ENCODE data around the gene TSNAX. TPM values are rescaled to one million over a fixed set of nuclear protein-coding genes. Genes with fewer than 3 reads are reported as not detected.

Gene TSNAX
- total and polyA plus RNA-seq, 9 of the 15 experiments (the other 6 are each of a cell fraction or from before 2014, with no cell fraction given): 33.8 to 102 (median 61.2) TPM

DNA sequence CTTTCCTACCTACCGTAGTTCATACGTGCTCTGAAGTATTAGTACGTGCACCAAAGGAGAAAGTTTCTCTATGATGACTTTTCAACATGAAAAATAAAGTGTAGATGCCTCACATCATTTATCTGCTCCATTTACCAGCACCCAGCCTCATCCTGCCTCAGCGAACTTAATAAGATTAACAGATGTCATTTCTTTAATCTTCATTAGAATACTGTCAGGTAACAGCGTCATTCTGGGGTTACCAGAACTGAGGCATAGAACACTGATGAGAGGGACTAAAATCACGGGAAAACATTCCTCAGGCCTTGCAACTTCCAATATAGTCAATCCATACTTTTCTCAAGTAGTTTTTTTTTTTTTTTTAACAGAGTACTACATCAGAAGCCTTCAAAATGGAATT lies 54.9 kb downstream of the TSNAX start (continued):
- TF ChIP-seq, protein P1, sequence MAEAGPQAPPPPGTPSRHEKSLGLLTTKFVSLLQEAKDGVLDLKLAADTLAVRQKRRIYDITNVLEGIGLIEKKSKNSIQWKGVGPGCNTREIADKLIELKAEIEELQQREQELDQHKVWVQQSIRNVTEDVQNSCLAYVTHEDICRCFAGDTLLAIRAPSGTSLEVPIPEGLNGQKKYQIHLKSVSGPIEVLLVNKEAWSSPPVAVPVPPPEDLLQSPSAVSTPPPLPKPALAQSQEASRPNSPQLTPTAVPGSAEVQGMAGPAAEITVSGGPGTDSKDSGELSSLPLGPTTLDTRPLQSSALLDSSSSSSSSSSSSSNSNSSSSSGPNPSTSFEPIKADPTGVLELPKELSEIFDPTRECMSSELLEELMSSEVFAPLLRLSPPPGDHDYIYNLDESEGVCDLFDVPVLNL (CRISPR knock-in tag; IDR thresholded peaks at IDR 0.05; ENCODE audit: low read depth): no peak
- TF ChIP-seq, protein P2, sequence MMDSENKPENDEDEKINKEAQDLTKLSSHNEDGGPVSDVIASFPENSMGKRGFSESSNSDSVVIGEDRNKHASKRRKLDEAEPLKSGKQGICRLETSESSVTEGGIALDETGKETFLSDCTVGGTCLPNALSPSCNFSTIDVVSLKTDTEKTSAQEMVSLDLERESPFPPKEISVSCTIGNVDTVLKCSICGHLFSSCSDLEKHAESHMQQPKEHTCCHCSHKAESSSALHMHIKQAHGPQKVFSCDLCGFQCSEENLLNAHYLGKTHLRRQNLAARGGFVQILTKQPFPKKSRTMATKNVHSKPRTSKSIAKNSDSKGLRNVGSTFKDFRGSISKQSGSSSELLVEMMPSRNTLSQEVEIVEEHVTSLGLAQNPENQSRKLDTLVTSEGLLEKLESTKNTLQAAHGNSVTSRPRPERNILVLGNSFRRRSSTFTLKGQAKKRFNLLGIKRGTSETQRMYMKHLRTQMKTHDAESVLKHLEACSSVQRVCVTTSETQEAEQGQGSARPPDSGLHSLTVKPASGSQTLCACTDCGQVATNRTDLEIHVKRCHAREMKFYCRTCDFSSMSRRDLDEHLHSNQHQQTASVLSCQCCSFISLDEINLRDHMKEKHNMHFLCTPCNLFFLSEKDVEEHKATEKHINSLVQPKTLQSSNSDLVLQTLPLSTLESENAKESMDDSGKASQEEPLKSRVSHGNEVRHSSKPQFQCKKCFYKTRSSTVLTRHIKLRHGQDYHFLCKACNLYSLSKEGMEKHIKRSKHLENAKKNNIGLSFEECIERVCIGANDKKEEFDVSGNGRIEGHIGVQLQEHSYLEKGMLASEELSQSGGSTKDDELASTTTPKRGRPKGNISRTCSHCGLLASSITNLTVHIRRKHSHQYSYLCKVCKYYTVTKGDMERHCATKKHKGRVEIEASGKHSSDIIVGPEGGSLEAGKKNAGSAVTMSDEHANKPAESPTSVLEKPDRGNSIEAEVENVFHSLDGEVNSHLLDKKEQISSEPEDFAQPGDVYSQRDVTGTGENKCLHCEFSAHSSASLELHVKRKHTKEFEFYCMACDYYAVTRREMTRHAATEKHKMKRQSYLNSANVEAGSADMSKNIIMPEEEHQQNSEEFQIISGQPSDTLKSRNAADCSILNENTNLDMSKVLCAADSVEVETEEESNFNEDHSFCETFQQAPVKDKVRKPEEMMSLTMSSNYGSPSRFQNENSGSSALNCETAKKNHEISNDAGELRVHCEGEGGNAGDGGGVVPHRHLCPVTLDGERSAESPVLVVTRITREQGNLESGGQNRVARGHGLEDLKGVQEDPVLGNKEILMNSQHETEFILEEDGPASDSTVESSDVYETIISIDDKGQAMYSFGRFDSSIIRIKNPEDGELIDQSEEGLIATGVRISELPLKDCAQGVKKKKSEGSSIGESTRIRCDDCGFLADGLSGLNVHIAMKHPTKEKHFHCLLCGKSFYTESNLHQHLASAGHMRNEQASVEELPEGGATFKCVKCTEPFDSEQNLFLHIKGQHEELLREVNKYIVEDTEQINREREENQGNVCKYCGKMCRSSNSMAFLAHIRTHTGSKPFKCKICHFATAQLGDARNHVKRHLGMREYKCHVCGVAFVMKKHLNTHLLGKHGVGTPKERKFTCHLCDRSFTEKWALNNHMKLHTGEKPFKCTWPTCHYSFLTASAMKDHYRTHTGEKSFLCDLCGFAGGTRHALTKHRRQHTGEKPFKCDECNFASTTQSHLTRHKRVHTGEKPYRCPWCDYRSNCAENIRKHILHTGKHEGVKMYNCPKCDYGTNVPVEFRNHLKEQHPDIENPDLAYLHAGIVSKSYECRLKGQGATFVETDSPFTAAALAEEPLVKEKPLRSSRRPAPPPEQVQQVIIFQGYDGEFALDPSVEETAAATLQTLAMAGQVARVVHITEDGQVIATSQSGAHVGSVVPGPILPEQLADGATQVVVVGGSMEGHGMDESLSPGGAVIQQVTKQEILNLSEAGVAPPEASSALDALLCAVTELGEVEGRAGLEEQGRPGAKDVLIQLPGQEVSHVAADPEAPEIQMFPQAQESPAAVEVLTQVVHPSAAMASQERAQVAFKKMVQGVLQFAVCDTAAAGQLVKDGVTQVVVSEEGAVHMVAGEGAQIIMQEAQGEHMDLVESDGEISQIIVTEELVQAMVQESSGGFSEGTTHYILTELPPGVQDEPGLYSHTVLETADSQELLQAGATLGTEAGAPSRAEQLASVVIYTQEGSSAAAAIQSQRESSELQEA (IDR thresholded peaks at IDR 0.05; ENCODE audit: low read depth): no peak
- TF ChIP-seq MYNN (IDR thresholded peaks at IDR 0.05) (no peak), MYNN (CRISPR knock-in tag; IDR thresholded peaks at IDR 0.05) (no peak), PTRF (tag; IDR thresholded peaks at IDR 0.05) (no peak), JUN (IDR thresholded peaks at IDR 0.05; ENCODE audit: borderline replicate concordance, low read depth, low read length) (no peak), JUN (CRISPR knock-in tag; IDR thresholded peaks at IDR 0.05; ENCODE audit: borderline replicate concordance) (no peak), CBX1 (IDR thresholded peaks at IDR 0.05; ENCODE audit: low read depth) (no peak), ZSCAN29 (IDR thresholded peaks at IDR 0.05) (no peak)
